Left cardiac atrium (tissue), 4 donors: ENCODE results near the gene MPV17L2. TPM values are rescaled to one million over a fixed set of nuclear protein-coding genes. Genes with fewer than 3 reads are reported as not detected.

Experiments used
- ATAC-seq, 2 donors: fragments of 200-7000 bp; cut with Tn5 transposase; one replicate each; pipeline ENCODE4 v1.9.1; 2020; ENCODE audit warnings: mild to moderate bottlenecking in 2 of 2, moderate library complexity in 2 of 2
- DNase-seq: peaks from one replicate; pipeline ENCODE4 v3.0.0-alpha.2; 2020
- intact Hi-C, 2 donors: fragments of 100-400 bp; cut with DNase I; formaldehyde crosslinking; loops; one replicate each; pipeline versions ENCODE4 v1.14.1 to v1.15.1; 2022 to 2023
- total RNA-seq, 2 donors: library from RNA; stranded (reverse); fragmentation: NEBNext Ultra II Directional; extraction: Animal tissue kit (Norgen Biotek cat#: 25700); gene quantifications; one replicate each; pipeline ENCODE4 v1.2.1, GENCODE V29; 2021
- donor health status: DM: no; HTN: yes; CAD: no.
- donor health status: DM: no; HTN: yes; CAD: no; lungs with severe emphysema.
- donor health status: DM: yes; HTN: yes; CAD: no.
- donor health status: Dilated cardiomyopathy.

Gene MPV17L2
- total RNA-seq, 2 donors from 2014 or later = 8.7 to 13.4 TPM

DNA sequence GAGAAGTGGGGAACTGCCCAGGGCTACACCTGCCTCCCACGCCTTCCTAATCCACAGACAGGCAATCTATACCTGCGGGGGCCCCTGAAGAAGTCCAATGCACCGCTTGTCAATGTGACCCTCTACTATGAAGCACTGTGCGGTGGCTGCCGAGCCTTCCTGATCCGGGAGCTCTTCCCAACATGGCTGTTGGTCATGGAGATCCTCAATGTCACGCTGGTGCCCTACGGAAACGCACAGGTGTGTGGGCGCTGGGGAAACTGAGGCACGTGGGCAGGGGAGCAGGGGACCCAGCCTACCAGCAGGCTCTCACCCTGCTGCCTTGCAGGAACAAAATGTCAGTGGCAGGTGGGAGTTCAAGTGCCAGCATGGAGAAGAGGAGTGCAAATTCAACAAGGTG, 18.0 kb upstream of the MPV17L2 start:
- no peak for ATAC-seq
- intact Hi-C loops = no loop called here
- DNase-seq = no peak

DNA sequence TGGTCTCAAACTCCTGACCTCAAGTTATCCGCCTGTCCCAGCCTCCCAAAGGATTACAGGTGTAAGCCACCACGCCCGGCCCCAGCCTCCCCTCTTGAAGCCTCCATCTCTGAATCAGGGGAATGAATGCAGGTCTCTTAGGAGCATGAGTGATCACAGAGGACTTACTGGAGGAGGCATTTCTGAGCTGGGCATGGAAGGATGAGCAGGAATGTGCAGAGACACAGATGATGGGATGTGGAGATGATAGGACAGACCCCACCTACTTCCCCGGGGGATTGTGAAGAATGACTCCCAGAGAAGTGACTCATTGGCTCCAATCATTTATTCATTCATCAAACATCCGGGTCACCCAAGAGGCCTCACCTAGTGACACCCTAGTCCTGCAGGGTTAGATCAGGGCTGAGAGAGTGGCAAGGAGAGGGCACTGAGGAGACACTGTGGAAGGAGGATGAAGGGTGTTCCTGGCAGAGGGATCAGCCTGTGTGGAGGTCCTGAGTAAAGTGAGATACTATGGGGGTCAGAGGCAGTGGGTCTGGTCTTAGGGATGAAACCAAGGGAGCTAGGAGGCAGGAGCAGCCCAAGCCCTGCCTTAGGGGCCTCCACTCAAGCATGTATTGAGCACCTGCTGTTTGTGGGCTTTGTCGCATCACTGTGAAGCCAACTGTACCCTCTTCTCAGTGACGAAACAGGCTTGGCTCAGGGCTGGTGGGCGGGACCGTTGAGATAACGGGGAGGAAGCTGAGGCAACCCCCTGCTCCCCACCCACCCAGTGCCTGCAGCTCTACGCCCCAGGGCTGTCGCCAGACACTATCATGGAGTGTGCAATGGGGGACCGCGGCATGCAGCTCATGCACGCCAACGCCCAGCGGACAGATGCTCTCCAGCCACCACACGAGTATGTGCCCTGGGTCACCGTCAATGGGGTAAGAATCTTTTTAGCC, 16.4 kb upstream of the MPV17L2 start:
- DNase-seq = no peak
- ATAC-seq = no peak
- intact Hi-C loops = no loop called here

DNA sequence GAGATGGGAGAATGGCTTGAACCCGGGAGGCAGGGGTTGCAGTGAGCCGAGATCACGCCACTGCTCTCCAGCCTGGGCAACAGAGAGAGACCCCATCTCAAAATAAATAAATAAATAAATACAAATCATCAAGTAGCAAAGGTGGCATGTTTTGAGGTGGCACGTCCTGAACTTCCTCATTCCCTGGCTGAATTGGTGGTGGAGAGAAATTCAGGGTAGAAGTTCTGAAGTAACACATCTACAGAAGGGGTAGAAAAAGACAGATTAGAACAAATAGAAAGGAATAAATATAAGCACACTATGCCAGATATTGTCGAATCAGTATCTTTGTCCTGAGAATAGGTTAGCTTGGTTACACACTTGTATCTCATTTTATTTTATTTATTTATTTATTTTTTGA, 13.1 kb upstream of the MPV17L2 start:
- intact Hi-C loops = no loop called here
- DNase-seq = no peak
- no peak for ATAC-seq

DNA sequence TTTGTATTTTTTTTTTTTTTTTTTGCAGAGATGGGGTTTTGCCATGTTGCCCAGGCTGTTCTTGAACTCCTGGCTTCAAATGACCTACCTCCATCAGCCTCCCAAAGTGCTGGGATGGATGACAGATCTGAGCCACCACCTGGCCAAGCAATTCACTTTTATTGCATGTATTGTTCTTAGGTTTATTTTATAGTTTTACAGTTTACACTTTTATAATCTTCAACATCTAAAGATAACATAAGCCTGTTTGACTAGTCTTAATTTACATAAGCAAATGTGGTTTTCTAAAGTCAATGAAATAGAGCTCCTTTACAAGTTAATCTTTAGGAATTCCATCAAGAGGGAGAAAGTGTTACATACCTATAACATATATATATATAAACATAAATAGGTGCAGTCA, 9.5 kb upstream of the MPV17L2 start:
- ATAC-seq (no peak), DNase-seq (no peak)
- intact Hi-C loops = no loop called here

DNA sequence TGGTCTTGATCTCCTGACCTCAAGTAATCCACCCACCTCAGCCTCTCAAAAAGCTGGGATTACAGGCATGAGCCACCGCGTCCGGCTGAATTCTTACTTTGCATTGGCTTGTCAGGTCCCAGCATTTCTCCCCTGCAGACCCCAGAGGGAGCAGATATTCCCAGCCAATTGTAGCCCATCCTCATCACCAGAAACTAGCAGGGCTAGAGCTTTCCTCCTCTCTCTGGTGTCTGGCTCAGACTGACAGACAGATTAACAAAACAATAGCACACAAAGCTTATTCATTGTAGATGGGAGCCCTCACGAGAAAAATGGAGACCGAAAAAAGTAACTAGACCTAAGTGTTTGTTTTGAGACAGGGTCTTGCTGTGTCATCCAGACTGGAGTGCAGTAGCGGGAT, 7.5 kb upstream of the MPV17L2 start:
- ATAC-seq (no peak), DNase-seq (no peak)
- intact Hi-C loops = no loop called here

DNA sequence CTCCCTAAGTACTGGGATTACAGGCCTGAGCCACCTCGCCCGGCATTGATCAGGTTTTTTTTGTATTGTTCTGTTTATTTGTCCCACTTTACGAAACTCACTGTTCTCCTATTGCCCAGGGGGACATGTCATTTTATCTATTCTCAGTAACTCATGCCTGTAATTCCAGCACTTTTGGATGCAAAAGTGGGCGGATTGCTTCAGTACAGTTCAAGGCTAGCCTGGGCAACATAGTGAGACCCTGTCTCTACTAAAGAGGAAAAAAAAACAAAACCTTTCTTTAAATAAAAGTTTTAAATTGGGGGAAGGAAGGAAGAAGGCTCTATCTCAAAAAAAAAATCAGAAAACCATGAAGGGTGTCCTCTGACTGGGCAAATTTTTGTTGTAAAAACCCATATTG, 2.7 kb upstream of the MPV17L2 start:
- intact Hi-C loops = no loop called here
- no peak for DNase-seq
- ATAC-seq = no peak

DNA sequence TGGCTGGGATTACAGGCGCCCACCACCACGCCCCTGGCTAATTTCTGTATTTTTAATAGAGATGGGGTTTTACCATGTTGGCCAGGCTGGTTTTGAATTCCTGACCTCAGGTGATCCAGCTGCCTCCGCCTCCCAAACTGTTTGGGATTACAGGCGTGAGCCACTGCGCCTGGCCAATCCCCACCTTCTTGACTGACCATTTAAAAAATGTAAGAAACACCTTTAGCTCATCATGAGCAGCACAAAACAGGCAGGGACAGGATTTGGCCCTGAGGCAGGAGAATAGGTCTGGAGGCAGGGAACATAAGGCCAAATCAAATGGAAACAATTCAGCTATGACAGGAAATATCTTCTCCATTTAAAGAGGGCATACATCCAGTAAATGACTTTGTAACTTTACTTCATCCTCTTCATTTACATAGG, 1.4 kb upstream of the MPV17L2 start:
- DNase-seq (no peak), ATAC-seq (no peak)
- intact Hi-C loops = no loop called here

DNA sequence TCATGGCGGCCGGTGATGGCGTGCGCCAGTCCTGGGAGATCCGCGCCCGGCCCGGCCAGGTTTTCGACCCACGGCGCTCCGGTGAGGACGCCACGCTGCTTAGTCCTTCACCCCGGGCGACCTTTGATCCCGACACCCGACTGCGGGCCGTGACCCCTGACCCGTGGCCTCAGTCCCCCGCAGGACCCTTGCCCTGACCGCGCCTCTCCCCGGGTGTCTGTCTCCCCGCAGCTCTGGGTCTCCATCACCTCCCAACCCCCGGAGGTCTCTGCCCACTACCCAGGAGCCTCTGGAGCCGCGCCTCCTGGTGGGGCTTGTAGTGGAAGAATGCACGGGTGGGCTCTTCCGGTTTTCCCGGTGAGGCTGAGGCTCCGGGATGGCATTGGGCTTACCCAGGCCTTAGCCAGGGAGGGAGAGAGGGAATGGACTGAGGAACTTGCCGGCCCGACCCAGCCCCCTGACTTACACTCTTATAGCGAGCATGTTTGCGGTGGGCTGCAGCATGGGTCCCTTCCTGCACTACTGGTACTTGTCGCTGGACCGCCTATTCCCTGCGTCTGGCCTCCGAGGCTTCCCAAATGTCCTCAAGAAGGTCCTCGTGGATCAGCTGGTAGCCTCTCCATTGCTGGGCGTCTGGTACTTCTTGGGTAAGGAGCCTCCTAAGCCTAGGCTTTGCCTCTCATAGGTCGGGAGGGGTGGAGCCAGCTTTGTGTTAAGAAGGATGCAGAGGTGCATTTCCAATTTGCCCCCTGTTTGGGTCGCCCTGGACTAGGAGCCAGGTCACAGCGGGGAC, 566 bp downstream of the MPV17L2 start:
- intact Hi-C loops = no loop called here
- no peak for ATAC-seq

DNA sequence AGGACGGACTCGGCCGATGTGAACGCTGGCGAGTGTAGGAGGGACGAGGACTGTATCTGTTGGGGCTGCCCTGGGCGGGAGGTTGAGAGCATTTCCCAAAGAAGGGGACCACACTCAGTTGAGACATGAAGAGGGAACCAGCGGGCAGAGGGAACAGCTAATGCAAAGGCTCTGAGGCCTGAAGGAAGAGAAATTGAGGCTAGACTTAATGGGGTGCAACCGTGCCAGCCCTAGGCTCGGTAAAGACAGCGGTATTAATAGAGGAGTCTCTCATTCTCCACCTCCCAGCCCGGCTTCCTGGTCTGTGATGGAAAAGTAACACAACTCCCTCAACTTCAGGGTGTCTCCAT, 1.1 kb downstream of the MPV17L2 start:
- intact Hi-C loops = no loop called here
- ATAC-seq (no peak), DNase-seq (no peak)

More for the DNA sequence above, 566 bp downstream of the MPV17L2 start:
- DNase-seq = peak; percentile 41

DNA sequence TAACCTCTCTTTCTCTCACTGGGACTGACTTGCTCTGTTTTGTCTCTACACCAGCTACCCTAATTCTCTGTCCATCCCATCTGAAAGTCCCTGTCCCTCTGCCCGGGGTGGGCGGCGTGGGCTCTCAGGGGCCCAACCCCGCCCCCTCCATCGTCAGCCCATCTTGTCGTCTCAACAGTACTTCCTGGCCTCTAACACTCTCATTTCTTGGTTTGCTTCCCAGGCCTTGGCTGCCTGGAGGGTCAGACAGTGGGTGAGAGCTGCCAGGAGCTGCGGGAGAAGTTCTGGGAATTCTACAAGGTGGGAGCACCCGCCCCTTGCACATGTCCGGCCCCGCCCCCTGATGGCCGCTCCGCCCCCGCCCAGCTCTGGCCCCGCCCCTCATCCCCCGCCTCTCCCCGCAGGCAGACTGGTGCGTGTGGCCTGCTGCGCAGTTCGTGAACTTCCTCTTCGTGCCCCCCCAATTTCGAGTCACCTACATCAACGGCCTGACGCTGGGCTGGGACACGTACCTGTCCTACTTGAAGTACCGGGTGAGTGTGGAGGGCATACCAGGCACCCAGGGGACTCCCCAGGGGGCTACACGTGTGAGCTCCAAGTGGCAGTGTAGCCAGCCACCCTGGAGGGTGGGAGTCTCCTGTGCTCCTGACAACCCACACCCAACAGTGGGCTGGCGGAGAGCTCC, 1.7 kb downstream of the MPV17L2 start:
- ATAC-seq = no peak
- DNase-seq = peak; percentile 51
- intact Hi-C loops = no loop called here

DNA sequence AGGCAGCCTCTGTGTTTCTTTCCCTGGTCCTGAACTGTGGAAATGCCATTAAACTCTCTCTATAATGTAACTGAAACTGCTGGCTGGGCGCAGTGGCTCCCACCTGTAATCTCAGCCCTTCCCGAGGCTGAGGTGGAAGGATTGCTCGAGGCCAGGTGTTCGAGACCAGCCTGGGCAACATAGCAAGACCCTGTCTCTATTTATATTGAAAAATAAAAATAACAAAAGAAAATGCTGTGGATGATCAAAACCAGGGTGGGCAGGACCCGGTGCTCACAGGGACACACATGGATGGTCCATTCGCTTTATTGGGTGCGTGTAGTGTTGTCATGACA, 3.5 kb downstream of the MPV17L2 start:
- intact Hi-C loops = no loop called here
- DNase-seq (no peak), ATAC-seq (no peak)

DNA sequence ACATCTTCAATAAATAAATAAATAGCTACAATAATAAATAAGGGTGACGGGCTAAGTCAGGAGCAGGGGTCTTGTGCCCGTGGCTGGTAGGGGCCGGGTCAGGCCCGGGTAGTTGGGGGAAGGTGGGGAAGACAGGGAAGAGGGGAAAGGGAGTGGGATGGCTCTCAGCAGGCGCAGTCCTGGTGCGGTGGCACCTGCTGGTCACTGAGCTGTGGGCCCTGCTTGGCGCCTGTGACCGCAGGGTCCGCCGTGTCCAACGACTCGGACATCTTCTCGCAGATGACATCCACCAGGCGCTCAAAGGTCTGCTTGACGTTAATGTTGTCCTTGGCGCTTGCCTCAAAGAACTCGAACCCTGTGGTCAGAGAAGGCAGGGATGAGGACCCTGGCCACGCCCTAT, 4.3 kb downstream of the MPV17L2 start:
- ATAC-seq (no peak), DNase-seq (no peak)
- intact Hi-C loops = no loop called here

DNA sequence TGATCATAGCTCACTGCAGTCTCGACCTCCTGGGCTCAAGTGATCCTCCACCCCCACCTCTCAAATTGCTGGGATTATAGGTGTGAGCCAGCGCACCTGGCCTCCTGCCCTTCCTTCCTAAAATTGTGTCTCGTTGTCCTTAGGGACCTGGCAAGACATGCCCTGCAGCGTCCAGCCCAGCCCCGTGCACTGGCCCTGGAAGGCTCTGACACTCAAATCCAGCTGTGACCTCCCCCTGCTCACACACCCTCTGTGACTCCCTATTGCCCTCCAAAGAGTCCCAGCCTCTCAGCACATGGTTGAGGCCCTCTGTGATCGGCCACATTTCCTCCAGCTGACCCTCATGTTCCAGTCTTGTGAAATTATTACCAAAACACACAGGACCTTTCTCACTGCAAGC, 4.9 kb downstream of the MPV17L2 start:
- intact Hi-C loops = no loop called here
- DNase-seq (no peak), ATAC-seq (no peak)

DNA sequence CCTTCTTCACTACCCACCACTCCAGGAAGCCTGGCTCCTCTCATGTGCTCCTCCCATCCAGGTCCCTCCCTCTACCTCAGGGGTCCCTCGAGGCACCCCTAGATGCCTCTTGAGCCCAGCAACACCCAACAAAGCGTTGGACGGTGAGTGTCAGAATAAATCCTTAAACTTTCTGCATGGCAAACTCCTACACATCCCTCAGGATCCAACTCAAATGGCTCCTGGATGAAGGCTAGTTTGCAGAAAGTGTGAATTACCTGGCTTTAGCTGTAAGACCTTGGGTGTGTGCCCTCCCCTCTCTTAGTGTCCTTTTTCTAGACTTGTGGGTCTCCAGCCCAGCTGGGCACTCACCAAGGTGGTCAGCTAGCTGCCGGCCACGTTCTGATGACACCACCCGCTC, 5.4 kb downstream of the MPV17L2 start:
- DNase-seq (no peak), ATAC-seq (no peak)
- intact Hi-C loops = no loop called here

DNA sequence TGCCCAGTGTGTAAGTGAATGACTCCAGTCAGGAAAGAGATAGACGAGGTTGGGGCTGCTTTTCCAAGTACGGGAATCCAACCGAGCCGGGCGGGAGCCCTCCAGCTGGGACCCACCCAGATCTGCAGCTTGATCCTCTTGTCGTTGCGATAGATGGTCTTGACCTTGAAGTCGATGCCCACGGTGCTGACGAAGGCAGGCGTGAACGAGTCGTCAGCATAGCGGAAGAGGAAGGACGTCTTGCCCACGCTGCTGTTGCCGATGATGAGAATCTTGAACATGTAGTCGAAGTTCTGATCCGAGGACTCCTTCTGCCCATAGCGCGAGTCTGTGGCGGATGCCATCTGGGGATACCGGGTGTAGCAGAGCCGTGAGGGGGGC, 9.4 kb downstream of the MPV17L2 start:
- intact Hi-C loops = loop anchor here in 1 of 2 donors (10.0 kb wide), 1 partner anchor 212 kb away; the partner anchor contains the start of gene SSBP4
- ATAC-seq (no peak), DNase-seq (no peak)

DNA sequence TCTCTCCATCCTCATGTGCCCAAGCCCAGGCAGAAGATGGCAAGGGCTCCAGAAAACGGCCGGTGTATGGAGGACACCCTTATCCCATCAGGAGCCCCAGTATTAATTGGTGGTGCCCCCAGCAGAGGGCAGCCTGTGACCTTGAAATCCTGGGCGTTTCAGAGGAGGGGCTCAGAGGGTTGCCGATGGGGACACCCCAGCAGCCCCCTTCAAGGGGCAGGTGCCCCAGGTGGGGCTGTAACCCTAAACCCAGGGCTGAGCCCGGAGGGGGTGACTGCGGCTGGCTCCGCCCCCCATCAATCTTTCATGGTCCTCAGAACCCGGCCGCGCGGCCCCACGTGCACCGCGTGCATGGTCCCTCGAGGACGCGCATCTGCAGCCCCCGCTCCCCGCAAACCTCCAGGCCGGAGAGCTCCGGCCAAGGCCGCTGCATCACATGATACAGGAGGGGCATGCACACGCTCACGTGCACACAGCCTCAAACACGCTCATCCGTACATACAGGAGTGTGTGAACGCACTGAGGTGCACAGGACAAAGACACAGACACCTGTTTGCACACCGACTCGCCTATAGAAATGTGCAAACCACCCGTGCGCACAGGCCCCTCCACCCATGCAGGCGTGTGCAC, 9.9 kb downstream of the MPV17L2 start:
- intact Hi-C loops = loop anchor here in 1 of 2 donors (10.0 kb wide), 1 partner anchor 212 kb away; the partner anchor contains the start of gene SSBP4
- ATAC-seq = no peak
- peak; percentile 46 for DNase-seq

DNA sequence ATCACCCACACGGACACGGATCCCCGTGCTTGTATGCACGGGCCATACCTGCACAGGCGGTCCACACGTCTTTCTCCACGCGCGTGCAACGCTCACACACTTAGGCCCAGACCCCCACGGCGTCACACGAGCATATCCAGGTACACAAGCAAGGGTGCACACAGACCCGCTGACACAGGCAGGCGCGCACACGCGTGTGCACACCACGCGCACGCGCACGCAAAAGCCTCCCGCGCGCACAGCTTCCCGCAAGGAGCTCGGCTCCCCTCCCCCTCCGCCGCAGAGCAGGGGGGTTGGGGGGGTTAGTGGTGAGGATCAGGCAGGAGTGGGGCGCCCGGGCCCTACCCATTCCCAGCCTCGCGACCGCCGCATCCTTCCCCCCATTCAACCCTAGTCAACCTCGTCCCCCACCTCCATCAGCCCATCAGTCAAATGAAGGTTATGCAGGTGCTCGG, 10.4 kb downstream of the MPV17L2 start:
- intact Hi-C loops = loop anchor here in 1 of 2 donors (10.0 kb wide), 1 partner anchor 211 kb away; the partner anchor contains the start of gene SSBP4
- ATAC-seq = peak in 1 of 2 donors; percentile 4
- DNase-seq = peak; percentile 60

DNA sequence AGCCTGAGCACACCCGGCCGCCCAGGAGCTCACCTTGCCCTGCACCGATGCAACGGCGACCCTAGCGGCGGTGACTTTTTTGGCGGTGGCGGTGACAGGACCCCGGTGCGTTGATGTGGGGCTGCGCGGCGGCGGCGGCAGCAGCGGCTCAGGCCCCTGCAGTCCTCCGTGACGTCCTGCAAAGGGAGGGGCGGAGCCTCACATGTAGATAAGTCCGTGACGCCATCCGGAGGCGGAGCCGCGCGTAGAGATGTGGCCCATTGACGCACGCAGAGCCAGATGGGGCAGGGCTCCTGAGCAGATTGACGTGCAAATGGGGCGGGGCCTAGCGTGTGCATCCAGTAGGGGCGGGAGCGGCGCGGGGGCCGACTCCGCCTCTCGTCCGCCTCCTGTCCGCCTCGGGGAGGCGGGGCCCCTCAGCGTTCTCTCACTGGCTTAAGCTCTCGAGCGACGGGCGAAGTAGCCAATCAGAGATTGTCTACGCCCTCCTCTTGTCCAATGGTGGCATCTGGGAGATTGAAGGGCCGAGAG, 10.9 kb downstream of the MPV17L2 start, which contains the start of gene RAB3A:
Gene RAB3A (minus strand): TSS at position 180 of the 531 bp plus-strand sequence. CDS start 1,302 bp downstream, outside the sequence.
- ATAC-seq (peak; percentile 94 to 96), DNase-seq (peak; percentile 100)
- intact Hi-C loops = loop anchor here in 1 of 2 donors (10.0 kb wide), 1 partner anchor 211 kb away; the partner anchor contains the start of gene SSBP4
